Hindlimb muscle (tissue), 1 donor: Measurements from ENCODE around the gene MMP7. TPM values are rescaled to one million over a fixed set of nuclear protein-coding genes. Genes with fewer than 3 reads are reported as not detected.
A peak's percentile ranks its signal among the peaks of the same experiment; 100 is the strongest.

Source experiments
- DNase-seq: peaks from one replicate; pipeline ENCODE4 v3.0.0-alpha.2; 2013
- polyA plus RNA-seq: library from polyadenylated mRNA; unstranded; fragments of 120-200 nt; gene quantifications from one replicate; pipeline ENCODE4 v1.2.1, GENCODE V29; 2013; ENCODE audit not compliant: insufficient read length

MMP7 gene, protein sequence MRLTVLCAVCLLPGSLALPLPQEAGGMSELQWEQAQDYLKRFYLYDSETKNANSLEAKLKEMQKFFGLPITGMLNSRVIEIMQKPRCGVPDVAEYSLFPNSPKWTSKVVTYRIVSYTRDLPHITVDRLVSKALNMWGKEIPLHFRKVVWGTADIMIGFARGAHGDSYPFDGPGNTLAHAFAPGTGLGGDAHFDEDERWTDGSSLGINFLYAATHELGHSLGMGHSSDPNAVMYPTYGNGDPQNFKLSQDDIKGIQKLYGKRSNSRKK
- polyA plus RNA-seq = 0.18 TPM

- DNase-seq = no peak
Observed at GRCh38 chr11:102530558-102530957, at the start of gene MMP7. Gene MMP7 (minus strand): TSS chr11:102530747. CDS start chr11:102530700, 47 bp downstream.

DNA sequence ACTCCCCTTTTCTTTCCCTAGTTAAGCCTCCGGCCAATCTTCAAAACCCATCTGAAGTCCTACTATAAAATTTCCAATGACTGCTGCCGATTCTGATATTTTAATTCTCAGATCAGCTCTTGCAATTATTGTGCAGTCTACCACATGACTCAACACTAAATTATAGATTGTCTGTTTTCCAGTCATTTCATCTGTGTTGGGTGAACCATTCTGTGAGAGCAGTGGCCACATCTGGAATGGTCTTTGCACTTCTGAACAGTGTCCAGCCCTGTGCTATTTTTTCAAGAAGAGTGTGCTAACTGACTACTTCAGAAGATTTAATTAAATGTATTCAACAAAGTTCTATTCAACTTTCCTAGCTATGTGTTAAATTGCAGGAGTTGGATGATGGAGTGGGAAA, 47.2 kb upstream of the MMP7 start:
- DNase-seq = no peak

GRCh38 chr11:102577182-102577581, 46.6 kb upstream of the MMP7 start:
- no peak for DNase-seq

GRCh38 chr11:102576350-102576749, 45.8 kb upstream of the MMP7 start:
- DNase-seq = no peak

DNA sequence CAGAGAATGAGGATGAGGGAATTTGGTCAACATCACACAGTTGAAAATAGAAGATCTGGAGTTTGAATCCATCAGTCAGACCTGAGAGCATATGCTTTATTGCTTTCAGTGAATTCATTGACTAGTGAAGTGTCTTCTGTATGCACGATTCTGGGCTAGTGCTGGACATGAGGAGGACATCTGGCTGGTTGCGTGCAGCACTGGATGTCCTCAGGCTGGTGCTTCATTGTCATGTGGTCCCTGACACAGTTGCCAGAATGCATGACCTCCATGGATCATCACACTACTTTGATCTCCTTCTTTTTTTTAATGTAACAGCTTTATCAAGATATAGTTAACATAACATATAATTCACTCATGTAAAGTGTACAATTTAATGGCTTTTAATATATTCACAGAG, 44.5 kb upstream of the MMP7 start:
- no peak for DNase-seq

- DNase-seq = no peak
Observed at GRCh38 chr11:102573851-102574250, 43.3 kb upstream of the MMP7 start.

DNA sequence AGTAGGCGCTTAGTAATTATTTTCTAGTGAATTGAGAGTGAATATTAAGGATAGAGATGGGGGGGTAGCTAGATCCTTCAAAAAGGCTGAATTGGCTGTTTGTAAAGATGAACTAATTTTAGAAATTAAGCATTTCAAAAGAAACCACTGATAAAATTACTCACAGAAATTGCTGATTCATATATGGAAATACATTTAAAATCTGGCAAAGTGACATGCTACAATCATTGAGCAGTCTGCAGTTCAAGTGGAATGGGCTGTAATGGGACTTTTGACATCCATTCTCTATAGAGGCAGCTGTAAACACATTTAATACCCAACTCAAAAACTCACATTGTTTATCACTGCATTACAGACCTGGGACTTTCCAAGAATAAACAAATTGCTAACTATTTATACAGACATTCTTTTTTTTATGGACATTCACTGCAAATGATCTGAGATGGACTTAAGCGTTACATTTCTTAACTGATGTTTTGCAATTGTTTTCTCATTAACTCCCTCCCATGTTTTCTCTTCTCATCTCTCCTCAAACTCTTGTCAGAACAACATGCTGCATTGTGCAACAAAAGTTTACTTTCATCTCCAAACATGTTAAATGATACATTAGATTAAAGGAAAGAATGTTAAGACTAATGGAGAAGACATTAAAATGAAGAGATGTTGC, 42.1 kb upstream of the MMP7 start:
- DNase-seq = no peak

GRCh38 chr11:102568851-102569250, 38.3 kb upstream of the MMP7 start:
- DNase-seq = no peak

DNA sequence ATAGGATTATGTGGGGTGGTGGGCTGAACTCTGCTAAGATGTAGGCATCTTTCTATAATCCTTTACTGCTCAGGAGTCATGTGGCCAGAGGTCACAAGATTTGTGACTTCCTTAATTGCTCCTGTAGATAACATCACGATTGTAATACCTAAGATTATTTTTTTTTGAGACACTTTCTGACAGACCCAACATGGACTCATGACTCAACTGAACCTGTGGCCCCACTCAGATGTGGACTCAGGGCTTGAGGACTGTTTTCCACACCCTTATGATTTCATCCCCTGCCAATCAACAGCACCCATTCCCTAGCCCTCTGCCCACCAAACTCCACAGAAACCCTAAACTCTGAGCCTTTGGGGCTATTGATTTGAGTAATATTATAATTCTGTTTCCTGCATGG, 35.6 kb upstream of the MMP7 start:
- no peak for DNase-seq

- no peak for DNase-seq
Observed at GRCh38 chr11:102564110-102564509, 33.6 kb upstream of the MMP7 start.

DNA sequence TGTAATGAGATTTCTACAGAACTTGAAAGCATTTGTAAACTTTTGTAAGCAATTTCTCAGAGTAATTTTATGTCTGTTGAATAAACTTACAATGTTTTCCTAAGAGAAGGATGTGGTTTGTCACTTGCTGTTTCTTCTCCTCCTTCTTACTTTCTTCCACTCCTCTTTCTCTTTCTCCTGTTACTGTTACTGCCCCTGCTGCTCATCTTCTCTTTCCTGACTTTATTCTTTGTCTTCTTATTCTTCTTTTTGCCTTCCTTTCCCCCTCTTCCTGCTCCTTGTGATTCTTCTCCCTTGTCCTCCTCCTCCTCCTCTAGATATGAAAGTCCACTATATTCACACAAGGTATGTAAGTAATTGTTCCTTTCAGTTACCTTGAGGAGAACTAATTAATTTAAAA, 31.1 kb upstream of the MMP7 start:
- no peak for DNase-seq

DNA sequence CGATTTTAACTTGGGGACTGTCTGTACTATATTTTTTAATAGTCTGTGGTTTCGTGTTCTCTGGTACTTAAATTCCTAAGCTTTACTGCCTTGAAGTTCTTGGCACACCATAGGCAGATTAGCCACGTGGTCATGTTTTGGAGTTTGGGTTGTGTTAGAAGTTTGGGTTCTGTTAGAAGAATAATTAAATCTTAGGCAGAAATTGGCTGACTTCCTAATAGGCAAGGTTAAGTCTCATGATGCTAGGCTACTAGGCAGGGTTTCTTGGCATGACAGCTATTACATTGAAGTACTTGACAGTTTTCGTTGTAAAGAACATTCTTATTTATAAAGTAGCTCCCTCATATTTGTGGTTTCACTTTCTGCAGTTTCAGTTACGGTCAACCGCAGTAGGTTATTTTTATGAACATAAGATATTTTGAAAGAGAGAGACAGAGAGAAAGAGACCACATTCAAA, 30.0 kb upstream of the MMP7 start:
- peak; percentile 7 for DNase-seq

DNA sequence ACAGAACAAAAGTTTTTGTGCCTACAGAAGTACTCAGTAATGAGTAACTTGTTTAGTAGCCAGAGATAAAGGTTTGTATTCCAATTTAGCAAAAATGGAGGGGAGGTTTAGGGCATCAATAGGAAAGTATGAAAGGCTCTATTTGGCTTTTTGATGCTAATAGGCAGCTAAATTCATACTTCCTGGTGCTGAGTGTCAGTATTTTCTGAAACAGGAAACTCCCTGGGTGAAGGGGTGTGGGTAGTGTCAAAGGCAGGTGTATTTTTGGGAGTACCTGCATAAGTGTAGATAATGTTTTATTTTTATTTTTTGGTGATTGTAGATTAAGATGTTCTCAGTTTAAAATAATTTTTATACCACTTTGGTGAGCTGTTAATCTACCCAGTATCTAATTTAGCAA, 29.3 kb upstream of the MMP7 start:
- DNase-seq = no peak

DNA sequence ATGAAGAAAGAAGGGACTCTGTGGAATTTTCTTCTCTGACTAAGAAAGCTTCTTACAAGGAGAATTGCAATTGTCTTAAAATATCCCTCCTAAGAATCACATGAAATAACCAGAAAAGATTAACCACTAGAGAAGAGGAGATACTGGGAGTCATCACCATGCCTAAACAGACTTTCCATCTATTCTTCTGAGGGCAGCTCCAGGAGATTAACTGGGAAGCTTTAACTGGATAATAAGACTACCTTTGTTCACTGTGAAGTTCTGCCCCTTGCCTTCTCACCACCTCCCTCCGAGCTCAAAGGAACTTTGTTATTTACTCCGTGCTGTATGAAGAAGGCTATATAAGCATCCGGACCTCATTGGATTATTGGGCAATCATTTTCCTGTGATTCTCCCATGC, 24.5 kb upstream of the MMP7 start:
- no peak for DNase-seq

DNA sequence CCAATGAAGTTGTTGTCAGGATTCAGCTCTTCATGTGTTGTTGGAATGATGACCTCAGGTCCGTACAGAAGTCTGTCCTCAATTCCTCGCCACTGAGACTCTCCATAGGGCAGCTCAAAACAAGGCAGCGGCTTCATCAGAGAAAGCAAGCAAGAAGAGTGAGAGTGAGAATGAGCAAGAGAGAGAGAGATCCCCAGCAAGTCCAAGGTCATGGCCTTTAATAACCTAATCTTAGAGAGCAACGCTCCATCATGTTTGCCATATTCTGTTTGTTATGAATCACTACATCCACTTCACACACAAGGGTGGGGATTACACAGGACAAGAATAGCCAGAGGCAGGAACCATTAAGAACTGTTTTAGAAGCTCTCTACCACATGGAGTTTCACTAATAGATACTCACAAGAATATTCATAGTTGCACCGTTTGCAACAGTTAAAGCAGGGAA, 23.3 kb upstream of the MMP7 start:
- no peak for DNase-seq

GRCh38 chr11:102552447-102553194, 22.1 kb upstream of the MMP7 start:
- DNase-seq = no peak

DNA sequence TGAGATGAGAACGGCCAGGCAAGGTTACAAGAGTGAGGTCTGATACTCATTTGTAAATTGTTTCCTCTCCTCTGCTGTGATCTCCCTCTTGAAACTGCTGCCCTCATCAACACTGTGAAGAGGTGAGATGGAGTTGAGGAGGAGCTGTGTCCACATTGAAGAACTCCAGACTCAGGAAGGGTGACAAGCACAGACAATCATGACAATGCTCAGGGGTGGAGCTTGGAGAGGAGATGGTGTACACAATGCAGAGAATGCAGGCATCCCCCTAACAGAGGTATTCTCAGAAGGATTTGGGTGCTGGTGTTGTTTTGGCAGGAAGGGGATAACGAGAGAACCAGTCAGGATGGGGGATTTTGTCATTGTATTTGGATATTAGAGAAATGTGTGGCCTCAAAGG, 21.5 kb upstream of the MMP7 start:
- no peak for DNase-seq

DNA sequence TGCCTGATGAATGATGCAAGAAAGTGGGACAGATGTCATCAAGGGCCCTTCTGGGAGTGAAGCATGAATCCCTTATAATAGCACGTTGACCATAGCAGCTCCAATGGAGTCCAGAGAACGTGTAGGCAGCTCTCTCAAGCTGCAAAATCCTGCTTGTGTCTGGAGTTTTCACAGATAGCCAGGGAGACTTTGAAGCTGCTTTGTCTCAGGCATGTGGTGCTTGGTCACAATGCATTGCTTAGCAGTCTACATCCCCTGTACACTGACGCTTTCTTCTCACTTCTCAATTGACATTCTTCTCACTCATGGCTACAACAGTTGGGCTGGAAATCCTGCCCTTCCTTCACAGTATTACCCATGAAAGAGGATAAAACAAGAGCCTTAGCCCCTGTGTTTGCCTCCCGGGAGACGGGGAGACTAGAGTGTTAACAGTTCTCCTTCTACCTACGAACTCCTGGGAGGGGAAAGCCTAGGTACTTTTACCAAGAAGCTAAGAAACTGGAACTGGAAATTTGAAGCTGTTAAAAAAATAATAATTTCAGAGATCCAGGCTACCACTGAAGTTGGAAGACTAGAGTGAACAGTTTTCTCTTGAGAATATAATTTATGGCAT, 20.7 kb upstream of the MMP7 start:
- DNase-seq = no peak

GRCh38 chr11:102546923-102547471, 16.4 kb upstream of the MMP7 start:
- DNase-seq = no peak

- no peak for DNase-seq
Observed at GRCh38 chr11:102546427-102546826, 15.9 kb upstream of the MMP7 start.

DNA sequence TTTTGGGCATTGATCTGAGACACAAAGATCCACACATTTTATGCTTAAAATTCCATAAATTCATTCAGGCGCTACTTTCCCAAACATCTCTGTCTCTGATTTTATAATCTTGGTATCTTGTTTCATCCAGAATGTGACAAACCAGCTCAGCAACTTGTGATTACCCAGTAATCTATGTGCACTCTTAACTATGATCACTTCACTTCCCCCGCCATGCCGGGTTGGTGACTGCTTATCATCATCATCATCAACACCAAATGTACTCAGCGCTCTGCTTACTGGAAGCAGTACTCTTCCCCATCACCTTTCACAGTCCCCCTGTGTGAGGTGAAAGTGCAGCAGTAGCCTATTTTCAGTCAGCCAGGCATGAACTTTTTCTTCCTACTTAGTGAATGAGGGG, 15.2 kb upstream of the MMP7 start:
- DNase-seq = no peak

GRCh38 chr11:102544594-102544993, 14.0 kb upstream of the MMP7 start:
- DNase-seq = no peak

DNA sequence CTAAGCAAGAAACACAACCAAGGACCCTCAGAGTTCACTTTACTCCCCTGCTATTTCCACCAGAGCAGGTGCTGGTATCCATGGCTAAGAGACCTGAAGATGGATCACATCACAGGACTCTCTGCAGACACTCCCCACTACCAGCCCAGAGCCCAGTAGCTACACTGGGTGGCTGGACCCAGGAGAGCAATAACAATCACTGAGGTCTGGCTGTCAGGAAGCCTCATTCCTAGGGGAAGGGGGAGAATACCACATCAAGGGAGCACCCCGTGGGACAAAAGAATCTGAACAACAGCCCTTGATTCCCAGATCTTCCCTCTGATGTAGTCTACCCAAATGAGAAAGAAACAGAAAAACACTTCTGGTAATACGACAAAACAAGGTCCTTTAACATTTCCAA, 9.0 kb upstream of the MMP7 start:
- DNase-seq = no peak
